GM19452 (cell line): Measurements from ENCODE around the gene COL4A3.
"Not testable (repeated sequence)": the region's sequence is repeated elsewhere in the genome, so short reads cannot be mapped to it uniquely, and the experiment has no call there.

Experiments
- ATAC-seq: cut with Tn5 transposase; IDR thresholded peaks from one replicate; pipeline ENCODE4 v1.9.1; 2021; ENCODE audit not compliant: unreplicated experiment

Gene COL4A3

DNA sequence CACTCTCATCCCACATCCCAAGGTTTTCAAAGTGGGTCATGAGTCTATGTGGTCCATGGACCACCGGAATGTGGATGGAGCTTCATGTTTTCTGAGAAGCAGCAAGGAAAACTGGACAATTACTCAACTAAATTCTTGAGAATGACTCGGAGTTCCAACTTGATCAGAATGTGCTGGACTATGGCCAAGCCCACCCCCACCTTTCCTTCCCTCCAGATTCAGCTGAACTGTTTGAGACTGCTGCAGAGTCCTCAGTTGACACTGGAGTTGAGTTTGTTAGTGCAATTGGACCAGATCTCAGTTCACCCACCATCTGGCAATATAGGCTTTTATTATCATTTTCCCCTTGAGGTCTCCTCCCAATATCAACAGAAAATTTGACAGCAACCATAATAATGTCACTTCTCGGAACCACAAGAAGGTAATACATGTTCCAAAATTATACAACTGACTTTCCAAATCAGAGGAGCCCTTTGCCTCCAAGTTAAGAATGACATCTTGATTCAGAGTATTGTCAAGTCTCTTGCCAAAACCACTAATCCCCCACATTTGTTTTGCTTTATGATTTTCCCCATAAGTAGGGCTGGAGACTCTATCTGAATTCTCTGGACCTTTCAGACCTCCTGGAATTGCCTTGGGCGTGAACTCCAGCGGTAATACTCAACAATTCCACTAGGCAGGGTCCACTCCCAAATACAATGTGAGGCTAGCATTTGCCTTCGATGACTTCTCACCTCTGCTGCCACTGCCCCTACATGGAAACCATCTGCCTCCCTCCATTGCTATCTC, 9.2 kb upstream of the COL4A3 start:
- no peak for ATAC-seq

DNA sequence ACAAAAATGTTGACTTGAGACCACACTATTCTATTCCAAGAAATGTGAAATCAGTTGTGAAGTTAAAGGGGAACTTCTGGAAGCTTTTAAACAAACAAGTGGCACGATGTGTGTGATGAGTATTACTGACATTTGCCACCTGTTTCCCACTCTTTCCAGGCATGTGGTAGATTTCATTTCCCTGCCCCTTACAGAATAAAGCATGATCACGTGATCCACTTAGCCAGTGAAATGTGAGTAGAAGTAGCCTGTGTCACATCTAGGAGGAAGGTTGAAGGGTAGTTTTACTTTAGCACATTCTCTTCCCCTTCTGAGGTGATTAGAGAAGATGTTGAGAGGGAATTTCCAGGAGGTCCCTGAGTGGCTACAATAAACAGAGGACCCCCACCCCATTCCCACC, 4.3 kb upstream of the COL4A3 start:
- ATAC-seq: no peak

DNA sequence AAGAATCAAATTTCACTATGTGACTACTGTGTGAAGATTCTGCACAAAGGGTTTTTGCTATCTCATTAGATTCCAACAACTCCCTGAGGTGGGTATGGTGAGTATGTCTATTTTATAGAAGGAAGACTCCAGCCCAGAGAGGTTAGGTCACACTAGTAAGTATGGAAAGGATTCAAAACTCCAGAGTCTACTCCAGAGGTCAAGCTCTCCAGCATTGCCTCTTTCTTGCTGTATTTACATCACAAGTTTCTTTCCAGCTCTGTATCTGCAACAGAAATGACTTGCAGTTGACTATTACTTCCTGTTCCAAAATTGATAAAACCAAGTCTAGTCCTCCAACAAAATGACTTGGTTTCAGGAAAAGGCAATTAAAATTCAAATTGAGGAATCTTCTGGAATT, 2.5 kb upstream of the COL4A3 start:
- ATAC-seq: no peak

DNA sequence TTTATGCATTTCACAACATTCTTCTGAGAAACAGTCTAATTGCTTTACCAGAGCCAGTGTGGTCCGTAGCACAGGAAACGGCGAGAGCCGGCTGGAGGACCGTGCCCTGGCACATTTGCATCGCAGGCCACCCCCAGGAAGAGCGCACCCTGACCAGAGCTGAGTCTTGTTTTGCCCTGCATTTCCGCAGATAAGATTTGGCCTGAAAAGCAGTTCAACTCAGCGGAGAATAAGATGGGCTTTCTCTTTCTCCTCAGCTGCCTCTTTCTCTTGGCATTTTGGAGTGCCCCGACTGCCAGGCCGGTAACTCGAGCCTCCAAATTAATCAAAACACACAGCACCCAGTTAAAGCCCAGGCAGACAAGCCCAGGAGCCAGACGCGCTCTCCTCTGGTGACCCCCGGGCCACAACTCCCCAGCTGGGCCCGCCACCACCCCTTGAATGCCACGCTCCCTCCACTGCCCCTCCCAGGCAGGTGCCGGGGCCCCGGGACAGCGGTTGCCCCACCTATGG, 883 bp upstream of the COL4A3 start:
- ATAC-seq: peak; percentile 78

DNA sequence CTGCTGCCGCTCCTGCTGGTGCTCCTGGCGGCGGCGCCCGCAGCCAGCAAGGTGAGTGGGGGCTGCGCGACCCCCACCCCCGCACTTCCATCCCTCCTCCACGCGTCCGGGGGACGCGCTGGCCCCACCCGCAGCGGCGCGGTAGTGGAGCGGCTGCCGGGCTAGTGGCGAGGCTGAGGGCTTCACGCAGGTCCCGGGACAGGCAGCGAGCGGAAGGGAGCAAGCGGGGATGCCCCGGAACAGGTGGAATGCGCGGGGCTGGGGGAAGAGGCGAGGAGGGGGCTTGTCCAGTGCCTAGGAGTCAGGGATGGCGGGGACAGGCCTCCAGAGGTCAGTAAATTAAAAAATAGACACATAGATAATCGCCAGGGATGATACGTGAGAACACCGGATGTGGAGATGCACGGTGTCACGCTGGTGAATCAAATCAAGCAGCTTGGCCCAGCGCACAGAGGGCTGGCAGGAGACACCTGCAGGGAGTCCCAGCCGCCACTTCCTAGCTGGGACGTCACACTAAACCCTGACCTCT, 403 bp downstream of the COL4A3 start:
- ATAC-seq: peak; percentile 65

DNA sequence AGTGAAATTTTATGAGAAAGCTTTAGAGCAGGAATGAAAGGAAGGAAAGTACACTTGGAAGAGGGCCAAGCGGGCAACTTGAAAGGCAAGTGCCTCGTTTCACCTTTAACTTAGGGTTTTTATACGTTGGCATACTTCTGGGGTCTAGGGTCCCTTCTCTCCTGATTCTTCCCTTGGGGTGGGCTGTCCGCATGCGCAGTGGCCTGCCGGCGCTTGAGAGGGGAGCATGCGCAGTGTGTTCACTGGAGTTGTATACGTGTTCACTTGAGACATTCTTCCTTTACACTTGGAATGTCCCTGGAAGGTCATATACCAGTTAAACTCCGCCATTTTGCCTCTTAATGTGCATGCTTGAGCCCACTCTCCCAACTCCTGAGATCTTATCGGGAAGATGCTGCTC, 7.4 kb downstream of the COL4A3 start:
- ATAC-seq: not testable (repeated sequence)

DNA sequence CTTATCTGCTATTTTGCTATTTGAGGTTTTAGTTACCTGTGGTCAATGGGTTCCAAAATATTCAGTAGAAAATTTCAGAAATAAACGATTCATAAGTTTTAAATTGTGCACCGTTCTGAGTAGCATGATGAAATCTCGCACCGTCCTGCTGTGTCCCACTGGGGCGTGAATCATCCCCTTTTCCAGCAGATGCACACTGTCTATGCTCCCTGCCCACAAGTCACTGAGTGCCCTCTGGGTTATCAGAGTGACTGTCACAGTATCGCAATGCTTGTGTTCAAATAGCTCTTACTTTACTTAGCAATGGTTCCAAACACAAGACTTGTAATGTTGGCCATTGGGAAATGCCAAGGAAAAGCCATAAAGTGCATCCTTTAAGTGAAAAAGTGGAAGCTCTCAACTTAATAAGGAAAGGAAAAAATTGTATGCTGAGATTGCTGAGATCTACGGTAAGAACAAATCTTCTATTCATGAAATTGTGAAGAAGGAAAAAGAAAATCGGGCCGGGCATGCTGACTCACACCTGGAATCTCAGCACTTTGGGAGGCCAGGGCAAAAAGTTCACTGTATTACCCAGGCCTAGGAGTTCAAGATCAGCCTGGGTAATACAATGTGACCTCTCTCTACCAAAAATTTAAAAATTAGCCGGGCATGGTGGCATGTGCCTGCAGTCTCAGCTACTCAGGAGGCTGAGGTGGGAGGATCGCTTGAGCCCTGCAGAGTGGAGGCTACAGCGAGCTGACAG, 13.3 kb downstream of the COL4A3 start:
- ATAC-seq: no peak

DNA sequence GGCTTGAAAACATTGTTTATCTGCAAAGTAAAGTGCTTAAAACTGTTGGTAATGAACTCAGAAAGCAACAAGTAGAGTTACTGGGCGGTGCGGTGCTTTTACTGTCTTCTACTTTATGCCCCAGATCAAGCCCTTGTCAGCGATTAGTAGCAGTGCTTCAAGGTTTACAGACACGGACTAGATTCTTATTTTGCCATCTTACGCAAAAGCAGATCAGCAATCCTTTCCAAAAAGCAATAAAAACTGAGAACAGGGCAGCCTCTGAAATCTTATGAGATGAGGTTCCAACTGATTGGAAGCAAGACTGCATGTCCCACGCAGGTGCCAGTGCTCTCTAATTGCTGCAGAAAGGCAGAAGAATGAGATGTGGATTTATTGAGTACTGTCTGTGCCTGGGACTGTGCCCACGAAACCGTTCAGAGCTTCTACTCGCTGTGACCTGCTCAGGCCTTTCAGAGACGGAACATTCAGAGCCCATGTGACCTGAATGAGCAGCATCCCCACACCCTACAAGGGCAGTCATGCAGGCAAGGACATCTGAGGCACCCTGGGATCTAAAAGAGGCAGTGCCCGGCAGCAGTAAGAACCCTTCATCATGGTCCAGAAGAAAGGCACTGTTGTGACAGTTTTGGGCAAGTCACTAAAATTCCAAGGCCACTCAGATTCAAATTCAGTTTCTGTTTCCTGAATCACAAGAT, 15.7 kb downstream of the COL4A3 start:
- ATAC-seq: no peak

DNA sequence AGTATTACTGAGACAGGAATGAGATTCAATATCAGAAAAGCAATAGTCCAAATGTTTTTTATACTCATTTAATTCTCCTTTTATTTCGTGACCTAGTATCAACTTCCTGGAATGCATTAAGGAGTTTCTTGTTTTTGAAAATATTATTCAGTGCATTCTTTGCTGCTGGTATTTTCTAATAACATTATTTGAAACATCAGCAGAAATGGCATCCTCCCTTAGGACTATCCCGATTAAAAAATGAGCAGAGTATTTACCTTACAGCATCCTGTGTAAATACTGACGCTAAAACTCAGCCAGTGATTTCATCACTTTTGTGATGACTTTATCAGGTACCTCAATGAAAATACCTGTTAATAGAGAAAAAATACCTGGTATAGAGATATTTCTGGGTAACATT, 16.3 kb downstream of the COL4A3 start:
- no peak for ATAC-seq

DNA sequence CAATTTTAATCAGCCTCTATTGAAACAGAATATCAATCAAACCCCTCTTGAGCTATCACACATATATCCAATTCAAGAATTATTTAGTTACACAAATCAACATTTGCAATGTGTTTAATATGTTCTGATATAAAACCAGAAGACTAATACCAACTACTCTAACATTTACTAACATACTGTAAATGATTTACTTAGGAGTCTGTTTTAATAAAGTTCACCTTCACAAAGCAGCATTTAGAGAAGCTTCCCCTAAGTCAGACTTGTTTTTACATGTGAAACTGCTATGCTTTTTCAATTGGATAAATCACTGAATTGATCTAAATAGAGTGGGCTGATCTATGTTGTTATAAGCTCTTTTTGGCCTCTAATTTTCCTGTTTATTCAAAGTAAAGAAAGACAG, 18.3 kb downstream of the COL4A3 start:
- no peak for ATAC-seq

DNA sequence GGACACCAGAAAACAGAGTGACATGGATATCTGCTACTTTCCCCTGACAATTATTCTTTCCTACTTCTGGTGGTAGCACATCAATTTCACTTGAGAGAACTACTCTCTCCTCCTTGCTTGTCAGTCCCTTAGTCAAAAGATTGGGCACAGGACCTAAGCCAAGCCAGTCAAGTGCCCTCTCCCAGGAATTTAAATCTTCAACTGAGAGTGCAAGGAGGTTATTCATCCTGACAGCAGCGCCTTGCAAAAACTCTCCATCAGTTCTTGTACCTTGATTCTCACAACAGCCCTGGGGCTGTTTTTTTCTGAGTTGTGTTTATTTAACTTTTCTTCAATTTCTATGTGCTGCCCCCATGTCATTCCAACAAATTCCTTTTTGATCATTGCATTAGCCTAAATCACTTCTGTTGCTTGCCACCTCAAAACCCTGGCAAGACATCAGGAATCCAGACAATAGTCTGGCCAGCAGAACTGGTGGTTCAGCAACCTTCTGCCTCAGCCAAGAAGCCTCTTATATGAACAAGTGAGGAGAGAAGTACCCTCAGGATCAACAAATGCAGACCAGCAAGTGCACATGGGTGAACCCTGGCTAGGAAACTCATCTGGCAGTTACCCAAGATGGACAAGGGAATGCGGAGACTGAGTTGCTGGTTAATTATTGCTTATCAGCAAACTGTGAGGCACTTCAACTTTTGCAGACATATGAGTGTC, 19.4 kb downstream of the COL4A3 start:
- ATAC-seq: no peak

DNA sequence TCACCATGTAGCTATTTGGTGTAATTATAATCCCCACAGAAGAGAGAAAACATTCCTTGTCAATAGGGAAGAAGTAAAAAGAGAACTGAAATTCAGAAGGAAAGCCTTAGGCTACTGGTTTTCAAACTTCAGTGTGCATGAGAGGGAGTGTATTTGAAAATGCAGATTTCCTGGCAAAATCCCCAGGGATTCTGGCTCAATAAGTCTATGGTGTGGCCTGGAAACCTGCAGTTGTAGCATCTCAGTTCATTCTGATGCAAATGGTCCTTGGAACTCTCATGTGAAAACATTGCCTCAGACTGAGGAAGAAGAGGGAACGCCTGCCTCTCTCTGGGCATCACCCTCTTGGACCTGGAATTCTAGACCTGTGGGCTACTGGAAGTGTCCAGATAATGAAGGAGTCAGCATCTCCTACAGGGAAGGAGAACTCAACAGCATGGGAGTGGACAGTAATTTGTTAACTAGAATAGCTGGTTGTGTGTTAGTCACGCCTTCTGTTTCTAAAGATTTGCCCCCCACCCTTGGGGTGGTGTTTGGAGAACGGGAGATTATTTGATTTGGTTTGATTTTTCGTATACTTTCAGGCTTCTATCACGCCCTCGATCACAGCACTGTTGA, 21.3 kb downstream of the COL4A3 start:
- ATAC-seq: no peak

DNA sequence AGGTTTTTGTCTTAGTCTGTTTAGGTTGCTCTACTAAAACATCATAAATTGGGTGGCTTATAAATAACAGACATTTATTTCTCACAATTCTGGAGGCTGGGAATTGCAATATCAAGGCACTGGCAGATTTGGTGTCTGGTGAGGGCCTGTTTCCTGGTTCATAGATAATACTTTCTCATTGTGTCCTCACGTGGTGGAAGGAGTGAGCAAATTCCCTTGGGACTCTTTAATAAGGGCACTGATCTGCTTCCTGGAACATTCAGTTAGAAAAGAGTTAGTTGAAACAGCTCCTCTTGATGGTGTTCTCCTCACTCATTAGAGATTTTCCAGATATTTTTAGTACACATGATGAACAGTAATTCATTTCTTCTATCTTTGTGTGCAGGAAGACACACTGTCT, 22.3 kb downstream of the COL4A3 start:
- ATAC-seq: no peak

DNA sequence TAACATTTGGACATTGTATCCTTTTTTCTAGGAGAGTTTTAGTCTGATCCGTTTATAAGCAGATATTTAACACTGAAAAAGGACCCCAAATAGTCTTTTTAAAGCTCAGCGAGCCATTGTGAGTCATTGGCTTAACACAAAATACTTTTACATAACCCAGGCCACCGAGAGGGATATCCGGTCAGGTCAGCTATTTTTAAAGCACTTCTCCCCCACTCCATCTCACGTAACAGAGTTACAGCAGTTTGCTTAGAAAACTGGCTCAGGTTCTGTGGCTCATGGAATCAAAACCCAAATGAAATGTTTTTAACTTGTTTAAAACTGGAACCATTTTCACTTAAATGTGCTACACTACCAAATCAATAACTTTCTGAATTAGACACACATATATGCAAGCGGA, 23.9 kb downstream of the COL4A3 start:
- no peak for ATAC-seq

DNA sequence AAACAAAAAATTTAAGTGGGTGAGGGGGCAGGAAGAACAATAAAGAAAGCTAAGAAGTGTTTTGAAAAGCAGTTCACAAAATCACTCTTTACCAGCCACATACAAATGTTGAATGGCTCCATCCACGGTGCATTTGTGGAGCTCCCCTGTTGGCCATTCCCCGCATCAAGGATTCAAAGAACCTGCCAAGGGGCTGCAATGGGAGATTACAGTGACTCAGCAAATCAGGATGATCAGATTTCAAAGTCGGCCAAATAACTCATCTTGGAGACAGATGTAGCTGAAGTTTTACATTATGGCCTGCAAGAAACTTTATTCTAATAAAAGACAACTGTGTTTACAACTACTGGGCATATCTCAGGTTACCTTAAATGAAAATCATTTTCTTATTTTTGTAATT, 26.9 kb downstream of the COL4A3 start:
- no peak for ATAC-seq

DNA sequence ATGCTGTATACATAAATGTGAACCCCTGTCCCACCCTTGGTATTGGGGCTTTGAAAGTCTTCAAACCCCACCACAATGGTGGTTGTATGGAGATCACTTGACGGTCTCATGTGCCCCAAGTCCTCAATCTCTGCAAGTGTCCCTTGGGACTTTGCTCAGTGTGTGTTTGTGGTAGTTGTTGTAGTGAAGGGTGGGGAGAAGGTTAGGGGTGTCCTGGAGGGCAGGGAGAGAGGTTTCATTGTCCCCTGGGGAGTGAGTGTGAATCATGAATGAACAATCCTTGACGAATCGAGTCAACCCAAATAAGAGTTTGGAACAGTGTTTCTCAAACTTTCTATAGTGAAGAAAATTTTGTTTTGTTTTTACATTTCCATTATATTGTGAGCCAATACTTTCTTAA, 28.1 kb downstream of the COL4A3 start:
- ATAC-seq: no peak

DNA sequence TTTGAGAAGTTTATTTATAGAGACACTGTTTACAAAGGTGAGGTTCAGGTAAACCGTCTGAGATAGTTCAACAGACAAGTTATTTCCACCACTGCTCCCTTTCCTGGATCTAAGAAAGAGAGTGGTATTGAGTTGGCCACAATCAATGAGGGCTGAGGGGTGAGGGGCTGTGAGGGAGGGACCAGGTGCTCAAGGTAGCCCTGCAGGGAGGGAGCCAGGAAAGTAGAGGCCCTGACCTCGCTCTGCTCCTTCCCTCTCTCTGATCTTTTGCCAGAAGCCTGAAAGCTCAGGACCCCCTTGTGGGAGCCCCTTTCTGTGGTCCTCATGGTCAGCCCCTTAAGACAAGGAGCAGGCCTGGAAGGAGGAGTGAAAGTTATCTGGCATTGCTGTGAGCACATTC, 29.8 kb downstream of the COL4A3 start:
- ATAC-seq: no peak

DNA sequence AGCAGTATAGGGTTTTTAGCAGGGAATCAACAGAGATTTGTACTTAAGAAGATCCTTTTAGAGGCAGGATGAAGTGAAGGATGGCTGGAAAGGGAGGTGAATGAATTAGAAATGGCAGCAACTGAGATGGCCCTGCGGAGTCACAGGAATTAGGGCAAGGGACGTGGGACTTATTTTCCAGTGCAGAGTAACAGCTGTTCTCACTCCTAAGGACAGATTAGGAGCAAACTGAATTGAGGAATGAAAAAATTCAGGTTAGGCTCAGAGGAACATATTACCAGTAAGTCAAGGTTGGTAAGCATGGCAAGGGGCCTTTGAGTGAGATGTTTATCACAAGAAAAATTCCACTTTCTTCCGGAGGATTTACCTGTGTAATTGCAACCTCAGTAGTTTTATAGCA, 34.4 kb downstream of the COL4A3 start:
- no peak for ATAC-seq

DNA sequence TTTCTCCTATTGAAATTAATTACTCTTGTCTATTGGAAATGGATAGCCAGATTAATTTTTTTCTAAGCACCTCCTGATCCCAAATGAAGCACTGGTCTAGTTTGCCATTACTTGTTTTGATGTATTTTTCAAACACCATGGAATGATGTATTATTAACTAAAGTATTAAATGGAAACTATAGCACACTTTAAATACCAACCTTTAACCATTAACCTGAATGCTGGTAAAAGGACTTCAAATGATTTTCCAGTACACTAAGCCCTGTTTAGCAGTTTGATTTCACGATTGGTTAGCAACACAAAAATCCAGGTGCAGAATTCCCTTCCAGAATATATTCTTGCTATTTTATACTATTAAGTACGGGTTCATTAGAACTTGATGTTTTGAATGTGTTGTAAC, 37.3 kb downstream of the COL4A3 start:
- no peak for ATAC-seq

DNA sequence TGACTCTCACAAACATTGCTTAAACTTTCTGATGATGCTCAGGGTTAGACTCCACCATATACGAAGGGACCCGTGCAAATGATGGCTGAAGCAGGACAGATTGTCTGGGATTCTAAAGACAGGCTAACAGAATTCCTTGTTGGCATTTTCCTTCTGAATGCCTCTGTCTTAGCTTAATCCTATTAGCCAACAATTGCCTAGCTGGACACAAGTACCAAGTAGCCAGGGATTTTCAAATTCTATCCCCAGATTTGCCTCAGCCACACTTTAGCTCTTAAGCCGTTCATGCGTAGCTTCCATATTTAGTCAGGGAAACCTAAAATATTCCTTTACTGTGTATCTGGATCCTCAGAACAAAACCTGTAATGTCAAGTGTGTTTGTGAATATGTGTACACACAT, 40.0 kb downstream of the COL4A3 start:
- no peak for ATAC-seq

DNA sequence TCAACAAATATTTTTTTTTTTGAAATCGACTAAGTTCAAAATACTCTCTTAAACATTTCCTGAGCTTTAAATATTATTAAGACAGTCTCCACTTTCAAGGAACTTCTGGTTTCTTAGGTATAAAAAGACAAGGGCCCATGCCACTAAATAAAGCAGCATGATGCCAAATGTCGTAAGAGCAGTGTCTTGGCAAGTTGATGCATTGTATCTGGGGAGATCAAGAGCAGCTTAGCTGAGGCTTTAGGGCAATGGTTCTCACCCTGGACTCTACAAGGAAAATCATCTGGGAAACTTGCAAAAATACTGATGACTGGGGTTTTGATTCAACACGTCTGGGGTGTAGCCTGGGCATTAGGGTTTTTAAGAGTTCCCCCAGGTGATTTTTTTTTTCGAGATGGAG, 41.3 kb downstream of the COL4A3 start:
- ATAC-seq: no peak
